GM19023 (cell line): ENCODE measurements around the gene SUCO.

Source experiments
- ATAC-seq: cut with Tn5 transposase; IDR thresholded peaks from one replicate; pipeline ENCODE4 v1.9.1; 2021; ENCODE audit warnings: mild to moderate bottlenecking, moderate library complexity; ENCODE audit not compliant: unreplicated experiment

The SUCO gene

GRCh38 chr1:172515927-172516326 lies 17.0 kb upstream of the SUCO start:
- no peak for ATAC-seq

- ATAC-seq: no peak
Observed at GRCh38 chr1:172517081-172517480, 15.9 kb upstream of the SUCO start.

- no peak for ATAC-seq
Observed at GRCh38 chr1:172517545-172517944, 15.4 kb upstream of the SUCO start.

GRCh38 chr1:172529304-172529703 lies 3.6 kb upstream of the SUCO start:
- ATAC-seq: no peak

GRCh38 chr1:172530000-172530399 lies 3.0 kb upstream of the SUCO start:
- ATAC-seq: no peak

- ATAC-seq: no peak
Observed at GRCh38 chr1:172531412-172532182, 1.4 kb upstream of the SUCO start.

- ATAC-seq: peak; percentile 68
Observed at GRCh38 chr1:172532183-172532699, 709 bp upstream of the SUCO start.

GRCh38 chr1:172533513-172534151 lies 682 bp downstream of the SUCO start:
- ATAC-seq: peak; percentile 27

- ATAC-seq: no peak
Observed at GRCh38 chr1:172536256-172536655, 3.3 kb downstream of the SUCO start.

GRCh38 chr1:172537366-172537765 lies 4.4 kb downstream of the SUCO start:
- ATAC-seq: no peak

- ATAC-seq: no peak
Observed at GRCh38 chr1:172537827-172538391, 5.0 kb downstream of the SUCO start.

GRCh38 chr1:172540635-172541034 lies 7.7 kb downstream of the SUCO start:
- no peak for ATAC-seq

- ATAC-seq: no peak
Observed at GRCh38 chr1:172544481-172545104, 11.6 kb downstream of the SUCO start.

GRCh38 chr1:172545396-172546004 lies 12.6 kb downstream of the SUCO start:
- peak; percentile 80 for ATAC-seq

- ATAC-seq: no peak
Observed at GRCh38 chr1:172547071-172547470, 14.1 kb downstream of the SUCO start.

GRCh38 chr1:172549621-172550280 lies 16.8 kb downstream of the SUCO start:
- no peak for ATAC-seq

GRCh38 chr1:172551279-172551678 lies 18.3 kb downstream of the SUCO start:
- no peak for ATAC-seq

- no peak for ATAC-seq
Observed at GRCh38 chr1:172554915-172555314, 22.0 kb downstream of the SUCO start.

- no peak for ATAC-seq
Observed at GRCh38 chr1:172556461-172556860, 23.5 kb downstream of the SUCO start.

- ATAC-seq: no peak
Observed at GRCh38 chr1:172557270-172557669, 24.3 kb downstream of the SUCO start.
